HL-60 (cell line): ENCODE measurements around the gene MAPKAPK5.

Experiments
- DNase-seq, 2 experiments: peaks; one replicate each; pipeline ENCODE4 v3.0.0-alpha.2; 2010 to 2020; ENCODE audit warnings: low read depth in 1 of 2, low spot score in 1 of 2
- H3K27ac ChIP-seq: fragments of 250-450 bp; sonication (Bioruptor Pico); replicated peaks from 2 replicates; pipeline ENCODE4 v1.5.1; 2020; ENCODE audit warnings: mild to moderate bottlenecking, moderate library complexity
- H3K27me3 ChIP-seq: fragments of 250-450 bp; sonication (Bioruptor Pico); 2 replicates; pipeline ENCODE4 v1.5.1; 2021; ENCODE audit warnings: mild to moderate bottlenecking, moderate library complexity; ENCODE audit not compliant: insufficient read depth, poor library complexity, severe bottlenecking
- H3K4me3 ChIP-seq: replicated peaks from 2 replicates; pipeline ENCODE4 v1.5.1; 2011; ENCODE audit warnings: mild to moderate bottlenecking, control low read depth, low read length; ENCODE audit not compliant: insufficient read depth
- CTCF ChIP-seq: IDR thresholded peaks from one replicate; pipeline ENCODE4 v1.5.1; 2011; ENCODE audit warnings: low read length, control low read depth, inconsistent platforms; ENCODE audit not compliant: insufficient read depth
- GABPA ChIP-seq: IDR thresholded peaks from 2 replicates; pipeline ENCODE4 v1.6.1; 2012; ENCODE audit warnings: low read depth
- POLR2AphosphoS5 ChIP-seq: IDR thresholded peaks from 2 replicates; pipeline ENCODE4 v1.6.1; 2012; ENCODE audit warnings: low read depth
- SPI1 ChIP-seq: IDR thresholded peaks from 2 replicates; pipeline ENCODE4 v1.6.1; 2012; ENCODE audit warnings: low read depth, mild to moderate bottlenecking, borderline replicate concordance
- TF ChIP-seq, protein P1 (sequence below): IDR thresholded peaks from 2 replicates; pipeline ENCODE4 v1.6.1; 2012; ENCODE audit warnings: low read depth; ENCODE audit not compliant: insufficient replicate concordance

MAPKAPK5 gene

DNA sequence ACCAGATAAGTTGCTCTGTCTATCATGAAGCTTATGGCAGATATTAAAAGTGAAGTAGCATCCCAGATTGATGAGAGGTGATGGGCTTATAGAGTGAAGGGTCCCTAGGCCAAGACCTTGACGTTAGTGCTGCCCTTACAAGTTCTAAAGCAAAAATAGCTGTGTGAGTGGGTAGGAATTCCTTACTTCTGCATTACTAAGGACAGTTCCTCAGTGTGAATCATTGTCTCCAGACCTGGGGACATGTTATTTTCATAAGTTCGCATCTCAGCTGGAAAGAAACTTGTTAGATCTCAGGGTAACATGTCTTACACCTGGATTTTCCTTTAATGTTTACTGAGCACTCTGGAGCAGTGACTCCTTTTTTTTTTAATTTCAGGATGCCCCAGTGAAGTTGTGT is 28.7 kb downstream of the MAPKAPK5 start:
- no peak overlapping the region for H3K4me3 ChIP-seq
- no peak for DNase-seq
- TF ChIP-seq GABPA (no peak), CTCF (no peak), SPI1 (no peak), POLR2AphosphoS5 (no peak)
- TF ChIP-seq, protein P1, sequence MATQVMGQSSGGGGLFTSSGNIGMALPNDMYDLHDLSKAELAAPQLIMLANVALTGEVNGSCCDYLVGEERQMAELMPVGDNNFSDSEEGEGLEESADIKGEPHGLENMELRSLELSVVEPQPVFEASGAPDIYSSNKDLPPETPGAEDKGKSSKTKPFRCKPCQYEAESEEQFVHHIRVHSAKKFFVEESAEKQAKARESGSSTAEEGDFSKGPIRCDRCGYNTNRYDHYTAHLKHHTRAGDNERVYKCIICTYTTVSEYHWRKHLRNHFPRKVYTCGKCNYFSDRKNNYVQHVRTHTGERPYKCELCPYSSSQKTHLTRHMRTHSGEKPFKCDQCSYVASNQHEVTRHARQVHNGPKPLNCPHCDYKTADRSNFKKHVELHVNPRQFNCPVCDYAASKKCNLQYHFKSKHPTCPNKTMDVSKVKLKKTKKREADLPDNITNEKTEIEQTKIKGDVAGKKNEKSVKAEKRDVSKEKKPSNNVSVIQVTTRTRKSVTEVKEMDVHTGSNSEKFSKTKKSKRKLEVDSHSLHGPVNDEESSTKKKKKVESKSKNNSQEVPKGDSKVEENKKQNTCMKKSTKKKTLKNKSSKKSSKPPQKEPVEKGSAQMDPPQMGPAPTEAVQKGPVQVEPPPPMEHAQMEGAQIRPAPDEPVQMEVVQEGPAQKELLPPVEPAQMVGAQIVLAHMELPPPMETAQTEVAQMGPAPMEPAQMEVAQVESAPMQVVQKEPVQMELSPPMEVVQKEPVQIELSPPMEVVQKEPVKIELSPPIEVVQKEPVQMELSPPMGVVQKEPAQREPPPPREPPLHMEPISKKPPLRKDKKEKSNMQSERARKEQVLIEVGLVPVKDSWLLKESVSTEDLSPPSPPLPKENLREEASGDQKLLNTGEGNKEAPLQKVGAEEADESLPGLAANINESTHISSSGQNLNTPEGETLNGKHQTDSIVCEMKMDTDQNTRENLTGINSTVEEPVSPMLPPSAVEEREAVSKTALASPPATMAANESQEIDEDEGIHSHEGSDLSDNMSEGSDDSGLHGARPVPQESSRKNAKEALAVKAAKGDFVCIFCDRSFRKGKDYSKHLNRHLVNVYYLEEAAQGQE = no peak
- H3K27ac ChIP-seq = no peak overlapping the region
- H3K27me3 ChIP-seq = no peaks in the 10 kb centered on the region

DNA sequence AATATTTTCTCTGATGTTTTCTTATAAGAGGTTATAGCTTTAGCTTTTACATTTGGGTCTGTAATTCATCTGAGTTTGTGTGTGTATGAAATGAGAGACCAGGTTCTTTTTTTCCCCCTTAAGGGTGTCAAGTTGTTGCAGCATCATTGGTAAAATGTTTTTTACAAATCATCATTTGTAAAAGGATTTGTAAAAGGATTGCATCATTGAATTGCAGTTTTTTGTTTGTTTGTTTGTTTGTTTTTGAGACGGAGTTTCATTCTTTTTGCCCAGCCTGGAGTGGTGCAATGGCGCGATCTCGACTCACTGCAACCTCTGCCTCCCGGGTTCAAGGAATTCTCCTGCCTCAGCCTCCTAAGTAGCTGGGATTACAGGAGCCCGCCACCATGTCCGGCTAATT is 31.1 kb downstream of the MAPKAPK5 start:
- H3K27me3 ChIP-seq = no peaks in the 10 kb centered on the region
- no peak for DNase-seq
- no peak for TF ChIP-seq CTCF
- TF ChIP-seq GABPA = no peak
- TF ChIP-seq, protein P1 = no peak
- TF ChIP-seq SPI1 = no peak
- no peak for TF ChIP-seq POLR2AphosphoS5
- H3K27ac ChIP-seq = no peak overlapping the region
- H3K4me3 ChIP-seq = no peak overlapping the region

DNA sequence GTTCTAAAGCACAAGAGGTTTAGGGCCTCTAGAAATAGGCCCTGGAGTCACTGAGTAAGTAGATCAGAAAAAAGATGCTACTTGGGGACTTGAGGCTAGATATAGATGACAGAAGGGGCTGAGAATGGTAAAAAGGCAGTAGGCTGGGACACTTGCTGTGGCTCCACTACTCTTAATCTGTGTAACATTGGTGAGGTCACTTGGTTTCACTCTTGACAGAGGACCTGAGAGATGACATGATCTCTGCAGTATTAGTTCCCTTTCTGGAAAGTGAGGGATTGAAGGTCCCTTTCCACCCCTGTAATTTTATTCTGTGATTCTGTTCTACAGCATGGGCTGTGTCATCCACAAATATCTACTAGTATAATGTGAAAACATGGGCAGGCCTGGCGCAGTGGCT is 39.7 kb downstream of the MAPKAPK5 start:
- no peak overlapping the region for H3K4me3 ChIP-seq
- H3K27ac ChIP-seq = no peak overlapping the region
- H3K27me3 ChIP-seq = no peaks in the 10 kb centered on the region
- TF ChIP-seq SPI1 (no peak), GABPA (no peak)
- DNase-seq = no peak

DNA sequence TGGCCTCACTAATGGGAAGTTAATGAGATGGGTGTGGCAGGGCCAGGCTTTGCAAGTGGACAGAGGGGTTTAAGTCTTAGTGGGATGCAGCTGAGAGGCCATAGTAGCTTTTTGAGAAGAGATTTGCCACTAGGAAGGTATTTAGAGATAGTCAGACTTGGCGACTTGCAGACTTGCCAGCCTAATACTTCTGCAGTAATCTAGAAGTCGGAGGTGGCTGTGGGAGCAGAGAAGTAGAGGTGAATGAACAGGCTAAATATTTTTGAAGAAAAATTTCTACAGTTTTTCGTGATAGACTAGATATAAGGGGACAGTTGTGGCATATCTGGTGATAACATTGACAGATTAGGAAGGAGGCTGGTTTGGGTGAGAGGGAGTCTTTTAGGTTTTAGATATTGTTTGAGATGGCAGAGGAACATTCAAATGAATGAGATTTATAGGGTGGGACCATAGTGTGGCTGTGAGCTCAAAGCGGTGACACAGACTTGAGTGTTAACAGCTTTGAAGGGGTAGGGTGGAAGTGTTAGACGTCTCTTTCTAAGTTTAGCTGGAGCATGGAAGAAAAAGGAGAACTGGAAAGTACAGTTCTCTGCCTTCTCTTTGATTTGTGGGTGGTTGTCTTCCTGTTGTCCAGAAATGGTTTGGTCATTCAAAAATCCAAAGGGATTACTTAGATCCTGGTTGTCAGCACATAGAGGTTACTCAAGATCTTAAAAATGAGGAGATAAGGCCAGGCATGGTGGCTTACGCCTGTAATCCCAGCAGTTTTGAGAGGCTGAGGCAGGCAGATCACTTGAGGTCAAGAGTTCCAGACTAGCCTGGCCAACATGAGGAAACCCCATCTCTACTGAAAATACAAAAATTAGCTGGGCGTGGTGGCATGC is 44.9 kb downstream of the MAPKAPK5 start:
- no peak for DNase-seq
- Histone ChIP-seq H3K27ac (no peak overlapping the region), H3K27me3 (no peaks in the 10 kb centered on the region), H3K4me3 (no peak overlapping the region)
- TF ChIP-seq SPI1 (no peak), POLR2AphosphoS5 (no peak), CTCF (no peak), GABPA (no peak)
- TF ChIP-seq, protein P1 = no peak
